ENCODE measurements around the gene TMEM50B.
"Not testable (repeated sequence)": the region's sequence is repeated elsewhere in the genome, so short reads cannot be mapped to it uniquely, and the experiment has no call there.

The TMEM50B gene

GRCh38 chr21:33479679-33480480 lies at the start of gene TMEM50B:
TMEM50B (minus strand) TSS chr21:33479974; CDS start chr21:33468885, 11,089 bp downstream.
- peak; percentile 95 for DNase-seq (ENCODE audit: low read depth)

- no peak for DNase-seq (ENCODE audit: low read depth)
These were observed 43.2 kb upstream of the TMEM50B start for GRCh38 chr21:33522953-33523349.

DNA sequence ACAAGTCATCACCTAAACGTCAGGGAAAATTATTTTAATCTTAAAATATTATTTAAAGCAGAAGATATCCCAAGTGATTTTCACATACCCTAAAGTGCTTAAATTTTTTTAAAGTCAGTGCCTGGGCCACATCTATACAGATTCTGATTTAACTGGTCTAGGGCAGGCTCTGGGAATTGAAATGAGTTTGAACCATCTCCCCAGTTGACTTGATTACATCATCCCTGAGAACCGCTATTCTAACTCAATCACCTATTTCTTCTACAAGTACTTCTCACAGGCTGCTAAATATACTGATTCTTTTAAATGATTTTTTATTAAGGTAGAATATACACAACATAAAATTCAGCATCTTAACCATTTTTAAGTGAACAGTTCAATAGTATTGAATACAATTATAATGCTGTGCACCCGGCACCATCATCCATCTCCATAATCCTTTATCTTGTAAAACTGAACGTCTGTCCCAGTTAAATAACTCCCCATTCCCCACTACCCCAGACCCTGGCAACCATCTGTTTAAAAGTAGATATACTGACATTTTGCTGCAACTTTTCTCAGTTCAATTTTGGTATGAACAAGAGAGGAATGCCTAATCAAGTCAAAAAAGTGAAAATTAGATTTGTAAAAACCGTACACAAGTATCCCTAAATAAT lies 42.7 kb upstream of the TMEM50B start:
- DNase-seq (ENCODE audit: low read depth) = no peak

DNA sequence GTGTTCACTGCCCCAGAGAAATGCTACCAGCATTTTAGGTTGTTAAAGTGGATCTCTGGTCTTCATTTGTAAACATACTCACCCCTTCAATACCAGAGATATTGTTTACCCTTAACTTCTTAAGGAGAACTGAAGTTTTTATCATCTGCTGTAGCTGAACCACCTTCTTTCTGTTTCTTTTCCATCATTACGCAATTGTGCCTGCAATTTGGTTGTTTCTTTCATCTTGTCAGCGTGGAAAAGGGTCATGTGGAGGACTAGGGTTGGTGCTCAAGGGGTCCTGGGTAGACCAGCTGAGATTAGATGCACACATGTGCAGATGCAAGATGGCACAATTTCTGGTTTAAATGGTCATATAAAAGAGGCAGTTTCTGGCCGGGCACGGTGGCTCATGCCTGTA lies 39.1 kb upstream of the TMEM50B start:
- no peak for DNase-seq (ENCODE audit: low read depth)

GRCh38 chr21:33514229-33514628 lies 34.5 kb upstream of the TMEM50B start:
- no peak for DNase-seq (ENCODE audit: low read depth)

DNA sequence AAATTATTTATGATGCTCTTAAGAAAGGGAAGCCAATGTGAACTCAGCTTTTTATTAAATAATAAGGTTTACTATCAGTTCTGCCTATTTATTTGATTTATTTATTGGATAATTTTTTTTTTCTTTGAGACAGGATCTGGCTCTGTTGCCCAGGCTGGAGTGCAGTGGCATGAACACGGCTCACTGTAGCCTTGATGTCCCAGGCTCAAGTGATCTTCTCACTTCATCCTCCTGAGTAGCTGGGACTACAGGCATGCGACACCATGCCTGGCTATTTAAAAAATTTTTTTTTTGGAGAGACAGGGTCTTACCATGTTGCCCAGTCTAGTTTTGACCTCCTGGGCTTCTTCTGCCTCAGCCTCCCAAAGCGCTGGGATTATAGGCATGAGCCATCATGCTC lies 32.7 kb upstream of the TMEM50B start:
- DNase-seq (ENCODE audit: low read depth) = no peak

DNA sequence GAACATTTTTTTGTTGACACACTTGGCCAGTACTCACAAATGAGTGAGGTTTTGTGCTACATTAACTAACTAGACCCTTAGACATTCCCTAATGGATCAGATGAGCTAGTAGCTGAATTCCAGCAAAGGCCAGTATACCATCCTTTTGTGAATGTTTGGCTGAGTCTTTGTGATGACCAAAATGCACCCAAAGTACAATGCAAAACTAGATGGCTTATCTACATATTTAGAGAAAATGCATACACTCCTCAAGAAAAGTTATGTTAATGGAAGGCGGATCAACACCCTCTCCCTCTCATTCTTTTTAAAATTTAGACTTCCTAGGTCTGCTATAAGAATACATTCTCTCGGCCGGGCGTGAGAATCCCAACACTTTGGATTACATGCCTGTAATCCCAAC lies 31.9 kb upstream of the TMEM50B start:
- no peak for DNase-seq (ENCODE audit: low read depth)

- no peak for DNase-seq (ENCODE audit: low read depth)
These were observed 31.1 kb upstream of the TMEM50B start for GRCh38 chr21:33510826-33511225.

- not testable (repeated sequence) for DNase-seq (ENCODE audit: low read depth)
These were observed 27.2 kb upstream of the TMEM50B start for GRCh38 chr21:33507003-33507402.

DNA sequence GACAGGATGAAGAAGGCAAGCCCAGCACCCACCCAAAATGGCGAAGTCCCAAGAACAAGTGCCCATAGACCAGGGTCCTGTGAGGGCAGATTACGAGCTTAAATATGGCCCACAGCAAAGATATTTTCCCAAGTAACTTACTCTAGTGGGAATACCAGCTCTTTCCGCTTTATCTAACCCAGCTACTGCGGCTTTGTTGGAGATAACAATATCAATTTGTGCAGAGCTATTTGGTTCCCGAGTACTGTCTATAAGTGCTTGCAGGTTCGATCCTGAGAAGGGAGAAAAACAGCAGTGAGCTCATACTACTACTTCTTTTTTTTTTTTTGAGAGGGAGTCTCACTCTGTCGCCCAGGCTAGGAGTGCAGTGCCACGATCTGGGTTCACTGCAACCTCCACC lies 26.1 kb upstream of the TMEM50B start:
- no peak for DNase-seq (ENCODE audit: low read depth)

GRCh38 chr21:33496345-33496744 lies 16.6 kb upstream of the TMEM50B start:
- DNase-seq (ENCODE audit: low read depth) = no peak

GRCh38 chr21:33495743-33496142 lies 16.0 kb upstream of the TMEM50B start:
- no peak for DNase-seq (ENCODE audit: low read depth)

- no peak for DNase-seq (ENCODE audit: low read depth)
These were observed 14.0 kb upstream of the TMEM50B start for GRCh38 chr21:33493756-33494155.

GRCh38 chr21:33492571-33492970 lies 12.8 kb upstream of the TMEM50B start:
- no peak for DNase-seq (ENCODE audit: low read depth)

DNA sequence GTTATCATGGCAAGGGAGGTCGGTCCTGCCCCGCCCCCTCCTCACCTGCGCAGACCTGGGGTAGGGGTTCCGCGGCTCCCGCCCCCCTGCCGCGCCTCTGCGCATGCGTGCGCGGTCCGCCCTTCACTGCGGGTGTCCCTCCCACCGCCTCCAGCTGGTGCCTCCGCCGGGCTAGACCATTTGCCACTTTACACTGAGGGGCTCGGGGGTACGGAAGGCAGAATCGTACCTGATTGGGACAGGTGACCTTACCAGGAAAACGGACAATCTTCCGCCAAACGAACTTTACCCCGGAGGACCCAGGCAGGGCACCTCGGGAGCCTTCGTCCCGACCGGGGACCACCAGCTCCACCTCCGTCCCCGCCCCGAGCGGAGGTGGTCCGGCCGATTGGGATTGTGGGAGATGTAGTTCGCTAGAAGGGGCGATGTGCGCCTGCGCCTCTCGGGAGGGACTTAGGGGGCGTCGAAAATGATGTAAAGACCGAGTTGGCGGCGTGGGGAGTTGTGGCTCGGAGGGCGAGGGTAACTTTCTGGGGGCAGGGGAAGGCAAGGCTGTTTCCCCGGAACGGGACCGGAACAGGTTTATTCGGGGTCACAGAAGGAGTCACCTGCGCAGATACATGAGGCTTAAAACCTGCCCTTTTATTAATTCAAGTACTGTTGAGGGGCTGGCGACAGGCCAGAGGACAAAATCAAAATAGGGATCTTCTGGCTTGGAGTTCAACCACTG lies 11.8 kb upstream of the TMEM50B start, which contains the start of gene DNAJC28:
TSS of gene DNAJC28 (minus strand) at position 344 of the 730 bp plus-strand sequence. CDS start 2,323 bp downstream, outside the sequence.
- DNase-seq (ENCODE audit: low read depth) = peak; percentile 94

GRCh38 chr21:33490991-33491372 lies 11.2 kb upstream of the TMEM50B start:
- DNase-seq (ENCODE audit: low read depth) = no peak

DNA sequence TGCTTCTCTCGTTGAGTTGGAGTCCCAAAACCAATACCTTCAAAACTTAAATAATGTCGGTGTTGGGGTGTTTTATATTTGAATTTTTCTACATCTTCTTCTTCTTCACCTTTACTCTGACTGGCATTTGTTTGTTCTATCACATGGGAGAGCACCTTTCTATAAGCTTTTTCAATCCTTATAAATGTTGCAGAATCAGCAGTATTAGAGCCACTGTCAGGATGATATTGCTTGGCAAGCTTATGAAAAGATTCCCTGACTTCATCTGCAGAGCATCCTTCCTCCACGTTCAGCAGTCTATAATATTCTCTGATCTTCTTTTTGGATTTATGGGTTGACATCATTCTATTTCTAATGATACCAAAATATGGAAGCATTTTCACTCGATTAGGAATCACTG lies 9.2 kb upstream of the TMEM50B start:
- no peak for DNase-seq (ENCODE audit: low read depth)

DNA sequence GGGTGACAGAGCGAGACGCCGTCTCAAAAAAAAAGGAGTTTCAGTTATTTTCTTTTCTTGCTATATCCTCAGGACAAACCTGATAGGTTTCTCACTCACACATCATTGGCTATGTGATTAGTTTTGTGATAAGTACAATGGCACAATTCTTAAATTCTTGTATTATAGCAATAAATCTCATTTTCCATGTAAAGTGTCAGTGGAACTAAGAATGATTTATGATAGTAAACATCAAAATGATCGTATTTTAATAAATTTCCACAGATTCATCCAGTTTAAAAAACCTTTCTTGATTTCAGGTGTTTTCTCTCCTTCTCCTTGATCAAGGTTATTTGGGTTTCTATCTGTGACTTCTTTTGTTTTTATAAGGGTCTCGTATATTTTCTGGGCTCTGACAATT lies 8.2 kb upstream of the TMEM50B start:
- no peak for DNase-seq (ENCODE audit: low read depth)

DNA sequence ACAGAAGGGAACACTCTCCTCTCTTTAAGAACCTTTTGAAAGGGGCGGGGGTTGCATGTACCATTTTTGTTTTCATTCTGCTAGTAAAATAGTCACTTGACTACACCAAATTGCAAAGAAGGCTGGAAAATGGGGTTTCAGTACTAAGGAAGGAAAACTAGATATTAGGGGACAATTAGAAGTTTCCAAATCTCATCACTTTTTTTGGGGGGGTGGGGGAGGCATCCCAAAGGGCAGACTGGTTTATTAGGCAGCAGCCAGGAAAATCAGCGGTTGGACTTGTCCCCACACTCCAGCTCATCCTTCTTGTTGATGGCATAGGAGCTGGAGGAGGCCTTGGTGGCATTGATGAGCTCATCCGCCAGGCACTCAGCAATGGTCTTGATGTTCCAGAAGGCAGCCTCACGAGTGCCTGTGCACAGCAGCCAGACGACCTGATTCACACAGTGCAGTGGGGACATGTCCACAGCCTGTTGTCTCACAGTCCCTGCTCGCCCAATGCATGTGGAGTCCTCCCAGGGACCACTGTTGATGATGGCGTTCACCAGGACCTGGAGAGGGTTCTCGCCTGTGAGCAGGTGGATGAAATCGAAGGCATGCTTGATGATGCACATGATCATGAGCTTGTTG lies 1.7 kb upstream of the TMEM50B start:
- DNase-seq (ENCODE audit: low read depth) = no peak

GRCh38 chr21:33480481-33481103 lies 818 bp upstream of the TMEM50B start:
- DNase-seq (ENCODE audit: low read depth) = no peak

DNA sequence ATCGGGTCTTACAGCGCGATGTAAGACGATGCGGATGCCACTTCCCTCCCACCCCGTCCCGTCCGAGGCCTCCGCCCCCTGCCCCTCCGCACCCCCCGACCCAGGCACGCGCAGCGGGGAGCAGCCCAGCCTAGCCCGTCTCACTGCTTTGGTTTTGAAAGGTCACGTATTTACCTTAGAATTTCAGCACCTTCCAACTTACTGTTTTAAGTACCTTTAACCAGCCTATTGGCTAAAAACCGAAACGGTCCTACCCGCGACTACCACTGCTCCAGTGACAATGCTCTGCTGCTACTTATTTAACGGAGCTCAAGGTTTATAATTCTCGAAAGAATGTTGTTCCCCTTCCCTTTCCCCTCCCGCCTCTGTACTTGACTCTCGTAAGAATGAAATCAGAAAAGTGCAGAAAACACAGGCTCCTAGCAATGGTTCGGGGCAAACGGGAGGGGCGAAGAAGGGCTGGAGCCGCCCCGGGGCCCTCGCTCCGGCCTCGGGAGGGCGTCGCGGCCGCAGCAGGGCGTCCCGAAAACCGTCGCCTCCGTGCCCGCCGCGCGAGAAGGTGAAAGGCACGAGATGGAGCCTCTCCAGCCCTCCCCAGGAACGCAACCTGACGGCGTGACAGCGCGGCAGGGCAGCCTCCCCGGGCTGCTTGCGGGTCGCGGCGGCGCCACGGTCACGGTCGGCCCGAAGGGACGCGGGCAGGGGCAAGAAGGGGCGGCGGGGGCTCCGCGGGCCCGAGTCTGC lies 667 bp downstream of the TMEM50B start:
- peak; percentile 18 for DNase-seq (ENCODE audit: low read depth)
